HPDE6-E6E7 (cell line): ENCODE data around the gene KPNA5.
"Not testable (repeated sequence)": the region's sequence is repeated elsewhere in the genome, so short reads cannot be mapped to it uniquely, and the experiment has no call there.

Experiments
- DNase-seq: peaks from one replicate; pipeline ENCODE4 v3.0.0; 2011; ENCODE audit warnings: missing footprints; ENCODE audit errors: extremely low spot score

The KPNA5 gene

DNA sequence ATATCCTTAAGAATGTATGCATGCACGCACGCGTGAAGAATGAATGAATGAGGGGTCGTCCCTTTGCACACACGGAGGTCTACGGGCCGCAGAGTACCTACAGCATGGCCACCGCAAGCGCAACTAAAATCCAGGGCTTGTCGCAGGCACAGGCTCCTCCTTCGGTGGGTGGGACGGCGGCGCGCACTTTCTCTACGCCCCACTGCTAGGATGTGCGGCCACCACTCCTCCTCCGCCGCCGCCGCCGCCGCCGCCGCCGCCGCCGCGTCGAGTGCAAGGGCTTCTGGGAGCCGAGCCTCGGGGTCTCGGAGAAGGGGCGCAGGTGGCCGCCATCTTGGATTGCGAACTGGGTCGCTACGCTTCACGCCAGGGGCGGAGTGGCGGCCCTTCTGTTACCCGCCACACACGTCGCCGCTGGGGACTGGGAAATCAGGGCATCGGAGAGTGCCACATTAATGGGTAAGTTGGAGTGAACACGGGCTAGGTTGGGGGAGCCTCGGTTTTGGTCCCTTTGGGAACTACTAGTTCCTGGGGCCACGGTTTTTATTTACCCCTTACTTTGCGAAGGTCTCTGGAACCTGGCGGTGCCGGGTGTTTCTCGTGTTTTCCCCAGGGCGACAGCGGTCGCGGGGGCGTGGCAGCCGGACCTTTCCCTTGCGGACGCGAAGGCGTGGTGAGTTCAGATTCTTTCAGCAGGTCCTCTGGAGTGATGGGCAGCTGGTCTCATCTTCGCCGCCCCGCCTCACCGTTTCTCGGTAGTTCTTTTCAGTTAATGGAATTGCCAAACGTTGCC, at the start of gene KPNA5:
Gene KPNA5 (plus strand): TSS at position 332 of the 793 bp plus-strand sequence. CDS start 124 bp downstream, at position 456.
- peak; percentile 84 for DNase-seq

DNA sequence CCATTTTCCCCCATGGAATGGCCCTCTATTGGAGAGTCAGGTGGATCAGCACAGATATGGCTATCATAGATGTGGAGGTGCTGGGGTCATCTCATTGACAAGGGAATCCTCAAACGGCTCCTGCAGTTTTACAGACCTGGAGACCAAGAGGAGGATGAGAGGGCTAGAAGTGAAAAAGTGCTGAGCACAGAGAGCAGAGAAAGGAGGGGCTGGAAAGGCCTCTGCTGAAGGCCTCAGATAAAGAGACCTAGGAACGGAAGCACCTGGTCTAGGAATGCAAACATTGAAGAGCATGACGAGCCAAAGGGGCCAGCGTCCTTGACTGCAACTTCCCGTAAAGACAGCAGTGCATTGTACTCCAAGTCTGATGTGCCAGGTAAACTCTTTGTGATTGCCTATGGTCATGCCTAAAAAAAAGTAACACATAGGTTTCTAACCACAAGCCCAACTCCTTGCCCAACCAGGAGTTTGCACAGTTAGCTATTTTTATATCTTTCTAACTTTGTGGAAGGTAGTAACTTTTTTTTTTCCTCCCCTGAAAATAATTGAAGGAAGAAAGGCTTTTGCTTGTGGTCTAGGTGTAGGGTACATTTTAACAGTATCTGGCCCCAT, 49.5 kb upstream of the KPNA5 start:
- no peak for DNase-seq

DNA sequence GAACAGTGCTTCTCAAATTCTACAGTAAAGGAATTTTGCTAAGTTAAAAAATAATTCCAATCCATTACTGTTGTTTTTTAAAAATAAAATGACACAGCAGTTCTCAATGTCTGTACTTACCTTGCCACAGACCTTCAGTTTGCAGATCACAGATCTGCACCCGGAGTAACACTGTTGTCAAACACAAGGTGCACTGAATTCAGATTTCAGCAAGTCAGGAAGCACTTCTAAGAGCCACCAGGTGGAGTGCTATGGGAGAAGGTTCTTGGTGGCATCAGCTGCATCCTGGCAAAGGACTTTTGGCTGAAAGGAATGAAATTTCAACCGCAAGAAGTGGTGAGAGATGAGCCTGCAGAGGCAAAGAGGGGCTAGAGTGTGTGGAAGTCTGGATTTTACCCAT, 47.3 kb upstream of the KPNA5 start:
- DNase-seq: no peak

DNA sequence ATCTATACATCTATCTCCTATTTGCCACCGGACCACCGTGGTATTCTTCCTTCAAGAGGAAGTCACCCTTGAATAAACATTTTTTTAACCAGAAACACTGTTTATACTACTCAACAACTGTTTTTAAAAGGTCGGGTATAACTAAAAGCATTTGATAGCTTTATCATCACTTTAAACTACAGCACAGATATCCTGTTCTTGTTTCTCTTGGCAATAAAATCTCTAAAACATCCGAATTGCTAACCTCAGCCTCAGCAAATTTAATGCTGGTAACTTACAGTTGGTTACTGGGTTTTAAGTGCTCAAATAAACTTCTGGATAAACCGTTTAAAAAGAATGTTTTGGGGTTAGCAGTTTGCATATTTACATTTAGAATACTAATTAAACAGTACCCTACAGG, 32.9 kb upstream of the KPNA5 start:
- DNase-seq: no peak

DNA sequence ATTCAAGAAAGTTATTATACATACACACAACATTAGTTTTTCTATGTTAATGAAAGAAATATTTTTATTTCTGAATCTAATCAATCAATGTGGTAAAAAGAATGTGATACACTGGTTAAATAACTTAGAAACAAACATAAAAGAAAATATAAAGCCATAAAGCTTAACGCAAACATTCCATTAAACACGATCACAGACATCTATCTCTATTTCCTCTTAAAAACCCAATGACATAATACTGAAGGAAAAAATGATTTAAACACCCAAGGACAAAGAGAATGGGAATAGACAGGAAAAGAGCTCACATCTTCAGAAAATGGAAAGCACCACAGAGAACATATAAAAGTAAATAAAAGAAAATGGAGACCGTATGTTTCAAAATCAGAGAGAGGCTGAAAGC, 31.9 kb upstream of the KPNA5 start:
- DNase-seq: no peak

DNA sequence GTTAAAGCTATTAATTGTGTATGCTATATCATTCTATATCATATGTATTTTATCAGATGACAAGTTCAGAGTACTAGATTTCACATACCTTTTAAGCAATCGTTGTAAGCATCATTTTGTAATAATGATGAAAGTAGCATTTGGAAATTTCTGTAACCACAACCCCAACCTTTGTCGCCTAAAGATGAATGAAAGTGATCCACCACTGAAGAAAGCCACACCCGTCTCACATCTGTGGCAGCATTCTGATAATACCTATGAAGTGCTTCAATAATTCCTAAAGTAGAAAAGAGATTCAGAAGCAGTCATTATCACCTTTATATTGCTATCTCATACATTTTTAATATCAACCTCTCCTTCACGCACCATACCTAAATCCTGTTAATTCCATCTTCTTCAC, 29.1 kb upstream of the KPNA5 start:
- DNase-seq: no peak

DNA sequence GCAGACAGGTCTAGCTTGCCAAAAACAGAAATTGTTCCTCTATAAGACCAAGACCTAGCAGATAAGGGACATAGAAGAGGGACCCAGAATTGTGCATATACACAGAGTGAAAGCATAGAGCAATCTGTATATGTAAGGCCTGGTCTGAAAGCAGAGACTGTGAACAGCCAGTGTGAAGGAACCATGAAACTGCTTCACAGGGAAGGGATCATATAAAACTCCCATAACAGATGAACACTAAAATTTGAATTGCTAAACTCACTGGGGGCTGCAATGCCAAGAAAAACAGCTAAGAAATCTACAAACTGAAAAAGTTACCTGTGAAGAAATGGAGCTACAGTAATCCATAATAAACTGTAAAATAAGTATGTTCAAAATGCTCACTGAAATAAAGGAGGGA, 19.4 kb upstream of the KPNA5 start:
- no peak for DNase-seq

DNA sequence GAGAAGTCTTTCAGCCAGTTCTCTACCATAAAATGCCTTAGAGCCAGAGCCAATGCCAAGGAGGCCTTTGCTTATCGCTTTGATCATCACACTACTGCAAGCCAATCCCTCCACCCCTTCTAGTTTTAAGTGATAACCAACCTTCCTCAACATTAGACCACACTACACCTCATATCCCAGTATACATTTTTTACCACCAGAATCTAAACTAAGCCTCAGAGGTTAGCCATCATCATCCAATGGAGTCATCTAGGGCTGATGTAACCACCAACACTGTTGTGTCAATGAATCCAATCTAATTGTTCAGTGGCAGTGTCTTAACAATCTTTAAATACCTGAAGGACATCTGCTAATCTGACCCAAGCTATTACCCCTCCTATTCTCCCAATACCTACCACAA, 18.8 kb upstream of the KPNA5 start:
- no peak for DNase-seq

DNA sequence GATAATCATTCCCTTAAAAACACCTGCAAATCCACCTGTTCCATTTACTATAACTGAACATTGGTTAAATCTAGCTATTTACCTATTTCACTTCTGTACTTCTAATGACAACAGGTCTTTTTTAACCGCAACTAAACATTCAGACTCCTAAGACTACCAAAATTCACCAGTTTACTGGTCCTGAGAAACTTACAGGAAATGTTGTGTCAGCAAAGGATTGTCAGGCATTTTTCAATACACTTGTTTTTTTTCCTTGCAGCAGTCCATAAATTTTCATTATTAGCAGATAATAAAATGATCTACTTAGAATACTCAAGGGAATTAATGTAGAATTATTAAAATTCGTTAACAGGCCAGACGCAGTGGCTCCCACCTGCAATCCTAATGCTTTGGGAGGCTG, 17.7 kb upstream of the KPNA5 start:
- no peak for DNase-seq

DNA sequence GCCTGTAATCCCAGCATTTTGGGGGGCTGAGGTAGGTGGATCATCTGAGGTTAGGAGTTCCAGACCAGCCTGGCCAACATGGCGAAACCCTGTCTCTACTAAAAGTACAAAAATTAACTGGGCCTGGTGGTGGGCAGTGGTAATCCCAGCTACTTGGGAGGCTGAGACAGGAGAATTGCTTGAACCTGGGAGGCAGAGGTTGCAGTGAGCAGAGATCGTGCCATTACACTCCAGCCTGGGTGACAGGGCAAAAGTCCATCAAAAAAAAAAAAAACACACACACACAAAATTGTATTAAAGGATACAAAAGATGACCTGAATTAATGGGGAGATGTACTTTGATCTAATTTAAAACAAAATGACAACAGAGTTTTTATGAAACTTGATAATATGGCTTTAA, 16.8 kb upstream of the KPNA5 start:
- DNase-seq: not testable (repeated sequence)

DNA sequence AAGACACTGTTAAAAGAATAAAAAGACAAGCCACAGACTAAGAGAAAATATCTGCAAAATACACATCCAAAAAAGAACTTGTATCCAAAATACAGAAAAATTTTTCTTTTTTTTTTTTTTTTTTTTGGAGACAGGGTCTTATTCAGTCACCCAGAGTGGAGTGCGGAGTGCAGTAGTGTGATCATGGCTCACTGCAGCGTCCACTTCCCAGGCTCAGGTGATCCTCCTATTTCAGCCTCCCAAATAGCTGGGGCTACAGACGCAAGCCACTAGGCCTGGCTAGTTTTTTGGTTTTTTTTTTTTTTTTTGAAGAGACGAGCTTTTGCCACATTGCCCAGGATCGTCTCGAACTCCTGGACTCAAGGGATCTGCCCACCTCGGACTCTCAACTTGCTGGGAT, 15.5 kb upstream of the KPNA5 start:
- no peak for DNase-seq

DNA sequence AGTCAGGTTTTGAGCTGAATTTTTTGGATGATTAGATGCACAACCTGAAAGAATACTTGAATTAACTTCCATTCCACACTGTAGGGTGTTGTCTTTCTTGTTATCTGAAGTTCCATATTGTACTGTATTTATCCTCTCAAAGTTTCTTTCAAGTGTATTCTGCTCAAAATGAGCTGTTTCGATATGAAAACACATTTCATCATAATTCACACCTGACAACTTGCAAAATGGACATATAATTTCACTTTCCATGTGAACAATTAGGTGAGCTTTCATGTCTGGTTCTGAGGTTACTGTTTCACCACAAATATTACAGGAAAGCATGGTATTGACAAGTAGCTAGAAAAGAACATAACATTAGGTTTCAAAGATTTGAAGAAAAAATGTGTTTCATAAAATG, 14.1 kb upstream of the KPNA5 start:
- no peak for DNase-seq

DNA sequence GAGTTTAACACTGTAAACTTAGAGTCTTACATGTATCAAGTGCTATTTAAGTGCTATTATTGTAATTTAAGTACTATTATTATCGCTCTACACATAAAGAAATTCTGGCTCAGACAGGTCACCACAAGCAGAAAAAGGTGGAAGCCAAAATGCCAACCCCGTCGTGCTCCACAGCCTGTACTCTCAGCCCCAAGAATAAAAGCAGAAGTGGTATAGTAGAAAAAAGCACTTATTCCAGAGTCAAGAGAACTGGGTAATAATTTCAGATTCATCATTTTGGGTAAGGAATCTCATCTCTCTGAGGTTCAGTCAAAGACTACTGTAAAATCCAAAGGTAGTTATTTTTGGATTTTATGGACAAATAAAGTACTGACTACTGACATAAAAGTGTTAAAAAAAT, 13.4 kb upstream of the KPNA5 start:
- no peak for DNase-seq

DNA sequence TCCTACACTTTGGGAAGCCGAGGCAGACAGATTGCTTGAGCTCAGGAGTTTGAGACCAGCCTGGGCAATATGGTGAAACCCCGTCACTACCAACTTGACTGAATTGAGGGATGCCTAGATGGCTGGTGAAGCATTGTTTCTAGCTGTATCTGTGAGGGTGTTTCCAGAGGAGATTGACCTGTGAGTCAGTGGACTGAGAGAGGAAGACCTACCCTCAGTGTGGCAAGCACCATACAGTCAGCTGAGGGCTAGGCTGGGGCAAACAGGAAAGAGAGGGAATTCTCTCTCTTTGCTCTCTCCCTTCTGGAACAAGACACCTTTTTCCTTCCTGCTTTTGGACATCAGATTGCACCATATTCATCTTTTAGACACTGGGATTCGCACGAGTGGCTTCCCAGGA, 8.7 kb upstream of the KPNA5 start:
- no peak for DNase-seq

DNA sequence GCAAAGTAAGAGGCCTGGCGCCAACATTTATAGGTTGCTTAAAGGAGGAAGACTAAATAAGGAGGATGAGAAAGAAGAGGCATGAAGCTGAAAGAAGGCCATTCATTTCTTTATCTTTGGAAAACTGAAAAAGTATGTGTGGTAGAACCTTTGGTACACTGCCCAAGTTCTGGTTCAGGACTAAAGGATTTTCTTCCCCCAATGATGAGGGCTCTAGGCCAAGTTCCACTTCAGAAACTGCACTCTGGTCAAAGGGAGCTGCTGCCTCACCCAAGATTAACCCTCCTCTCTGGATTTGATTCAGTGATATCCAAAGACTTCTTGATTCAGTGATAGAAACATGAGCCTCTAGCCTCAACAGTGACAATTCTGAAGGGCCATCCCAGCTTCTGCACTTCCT, 5.0 kb upstream of the KPNA5 start:
- no peak for DNase-seq

DNA sequence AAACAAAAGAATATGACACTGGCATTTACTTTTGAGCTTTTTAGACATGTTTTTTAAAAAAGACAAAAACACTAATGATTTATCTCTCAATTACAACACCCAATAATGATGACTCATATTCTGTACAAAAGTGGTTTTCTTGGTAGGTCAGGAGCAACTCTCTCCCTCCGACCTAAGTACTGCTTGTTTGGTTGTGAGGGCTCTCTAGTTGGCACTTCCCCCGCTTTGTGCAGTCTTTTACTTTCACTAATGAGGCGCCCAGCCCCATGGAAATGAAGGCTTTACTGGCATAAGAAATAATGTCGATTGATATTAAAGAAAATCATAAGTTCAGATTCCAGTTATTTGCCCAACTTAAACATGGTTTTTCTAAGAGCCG, 1.3 kb downstream of the KPNA5 start:
- no peak for DNase-seq

DNA sequence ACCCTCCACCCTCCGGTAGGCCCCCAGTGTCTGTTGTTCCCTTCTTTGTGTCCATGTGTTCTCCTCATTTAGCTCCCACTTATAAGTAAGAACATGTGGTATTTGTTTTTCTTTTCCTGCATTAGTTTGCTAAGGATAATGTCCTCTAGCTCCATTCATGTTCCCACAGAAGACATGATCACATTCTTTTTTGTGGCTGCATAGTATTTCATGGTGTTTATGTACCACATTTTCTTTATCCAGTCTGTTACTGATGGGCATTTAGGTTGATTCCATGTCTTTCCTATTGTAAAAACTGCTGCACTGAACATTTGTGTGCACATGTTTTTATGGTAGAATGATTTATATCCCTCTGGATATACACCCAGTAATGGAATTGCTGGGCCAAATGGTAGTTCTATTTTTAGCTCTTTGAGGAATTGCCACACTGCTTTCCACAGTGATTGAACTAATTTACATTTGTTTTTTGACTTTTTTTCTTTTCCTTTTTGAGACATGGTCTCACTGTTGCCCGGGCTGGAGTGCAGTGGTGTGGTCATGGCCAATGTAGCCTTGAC, 4.5 kb downstream of the KPNA5 start:
- no peak for DNase-seq

DNA sequence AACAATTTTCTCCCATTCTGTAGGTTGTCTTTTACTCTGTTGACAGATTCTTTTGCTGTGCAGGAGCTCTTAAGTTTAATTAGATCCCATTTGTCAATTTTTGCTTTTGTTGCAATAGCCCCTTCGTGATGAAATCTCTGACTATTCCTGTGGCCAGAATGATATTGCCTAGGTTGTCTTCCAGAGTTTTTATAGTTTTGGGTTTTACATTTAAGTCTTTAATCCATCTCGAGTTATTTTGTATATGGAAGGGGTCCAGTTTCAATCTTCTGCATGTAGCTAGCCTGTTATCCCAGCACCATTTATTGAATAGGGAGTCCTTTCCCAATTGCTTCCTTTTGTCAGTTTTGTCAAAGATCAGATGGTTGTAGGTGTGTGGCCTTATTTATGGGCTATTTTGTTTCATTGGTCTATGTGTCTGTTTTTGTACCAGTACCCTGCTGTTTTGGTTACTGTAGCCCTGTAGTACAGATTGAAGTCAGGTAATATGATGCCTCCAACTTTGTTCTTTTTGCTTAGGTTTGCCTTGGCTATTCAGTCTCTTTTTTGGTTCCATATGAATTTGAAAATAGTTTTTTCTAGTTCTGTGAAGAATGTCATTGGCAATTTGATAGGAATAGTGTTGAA, 5.6 kb downstream of the KPNA5 start:
- DNase-seq: not testable (repeated sequence)

DNA sequence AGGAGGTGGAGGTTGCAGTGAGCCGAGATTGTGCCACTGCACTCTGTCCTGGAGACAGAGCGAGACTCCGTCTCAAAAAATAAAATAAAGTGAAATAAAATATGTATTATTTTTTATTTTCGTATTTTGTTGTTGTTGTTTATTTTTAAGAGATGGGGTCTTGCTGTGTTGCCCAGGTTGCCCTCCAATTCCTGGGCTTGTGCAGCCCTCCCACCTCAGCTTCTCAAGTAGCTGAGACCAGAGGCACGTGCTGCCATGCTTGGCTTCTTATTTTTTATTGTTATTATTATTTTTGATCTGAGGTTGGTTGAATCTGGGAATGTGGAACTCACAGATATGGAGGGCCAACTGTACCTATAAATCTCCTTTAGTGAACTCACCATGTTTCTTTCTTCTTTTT, 10.1 kb downstream of the KPNA5 start:
- no peak for DNase-seq

DNA sequence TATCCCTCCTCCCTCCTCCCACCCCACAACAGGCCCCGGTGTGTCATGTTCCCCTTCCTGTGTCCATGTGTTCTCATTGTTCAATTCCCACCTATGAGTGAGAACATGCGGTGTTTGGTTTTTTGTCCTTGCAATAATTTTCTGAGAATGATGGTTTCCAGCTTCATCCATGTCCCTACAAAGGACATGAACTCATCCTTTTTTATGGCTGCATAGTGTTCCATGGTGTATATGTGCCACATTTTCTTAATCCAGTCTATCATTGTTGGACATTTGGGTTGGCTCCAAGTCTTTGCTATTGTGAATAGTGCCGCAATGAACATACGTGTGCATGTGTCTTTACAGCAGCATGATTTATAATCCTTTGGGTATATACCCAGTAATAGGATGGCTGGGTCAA, 11.9 kb downstream of the KPNA5 start:
- not testable (repeated sequence) for DNase-seq

DNA sequence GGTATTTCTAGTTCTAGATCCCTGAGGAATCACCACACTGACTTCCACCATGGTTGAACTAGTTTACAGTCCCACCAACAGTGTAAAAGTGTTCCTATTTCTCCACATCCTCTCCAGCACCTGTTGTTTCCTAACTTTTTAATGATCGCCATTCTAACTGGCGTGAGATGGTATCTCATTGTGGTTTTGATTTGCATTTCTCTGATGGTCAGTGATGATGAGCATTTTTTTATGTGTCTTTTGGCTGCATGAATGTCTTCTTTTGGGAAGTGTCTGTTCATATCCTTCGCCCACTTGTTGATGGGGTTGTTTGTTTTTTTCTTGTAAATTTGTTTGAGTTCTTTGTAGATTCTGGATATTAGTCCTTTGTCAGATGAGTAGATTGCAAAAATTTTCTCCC, 12.3 kb downstream of the KPNA5 start:
- not testable (repeated sequence) for DNase-seq

DNA sequence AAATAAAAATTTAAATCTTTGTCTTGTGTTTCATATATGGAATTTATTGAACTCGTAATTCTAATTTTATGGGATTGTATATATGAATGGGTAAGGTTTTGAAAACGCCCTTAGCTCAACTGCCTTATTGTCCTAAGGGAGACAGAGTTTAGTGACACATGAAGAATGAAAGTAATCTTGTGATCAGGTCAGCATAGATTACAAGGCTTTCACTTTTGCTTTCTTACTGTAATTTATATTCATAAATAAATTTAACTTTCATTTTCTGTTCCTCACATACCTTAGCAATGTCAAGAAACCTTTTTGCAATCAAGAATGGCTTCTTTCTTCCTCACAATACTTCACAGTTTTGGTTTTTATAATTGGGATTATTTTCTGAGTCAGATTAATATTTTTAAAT, 14.4 kb downstream of the KPNA5 start:
- DNase-seq: peak; percentile 7

DNA sequence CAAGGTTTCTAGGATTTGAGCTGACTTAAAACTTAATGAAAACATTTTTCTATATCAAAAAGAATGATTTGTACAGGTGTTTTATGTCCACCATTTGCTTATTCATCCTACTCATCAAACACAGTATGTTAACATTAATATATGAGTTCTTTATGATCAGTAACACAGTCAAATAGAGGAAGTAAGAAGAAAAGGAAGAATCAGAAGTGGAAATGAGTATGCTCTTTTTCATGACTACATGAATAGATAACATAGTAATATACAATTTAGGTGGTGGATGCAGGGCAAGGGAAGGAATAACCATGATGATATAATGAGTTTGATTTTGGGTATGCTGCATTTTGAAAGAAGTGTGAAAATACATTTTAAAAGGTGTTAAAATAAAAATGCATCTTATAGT, 16.5 kb downstream of the KPNA5 start:
- no peak for DNase-seq
